GM19395 (cell line): ENCODE data around the gene ANKRD62.
"Not testable (repeated sequence)": the region's sequence is repeated elsewhere in the genome, so short reads cannot be mapped to it uniquely, and the experiment has no call there.

Source experiments
- ATAC-seq: cut with Tn5 transposase; IDR thresholded peaks from one replicate; pipeline ENCODE4 v1.9.1; 2021; ENCODE audit warnings: mild to moderate bottlenecking, moderate library complexity; ENCODE audit not compliant: unreplicated experiment

ANKRD62 gene

DNA sequence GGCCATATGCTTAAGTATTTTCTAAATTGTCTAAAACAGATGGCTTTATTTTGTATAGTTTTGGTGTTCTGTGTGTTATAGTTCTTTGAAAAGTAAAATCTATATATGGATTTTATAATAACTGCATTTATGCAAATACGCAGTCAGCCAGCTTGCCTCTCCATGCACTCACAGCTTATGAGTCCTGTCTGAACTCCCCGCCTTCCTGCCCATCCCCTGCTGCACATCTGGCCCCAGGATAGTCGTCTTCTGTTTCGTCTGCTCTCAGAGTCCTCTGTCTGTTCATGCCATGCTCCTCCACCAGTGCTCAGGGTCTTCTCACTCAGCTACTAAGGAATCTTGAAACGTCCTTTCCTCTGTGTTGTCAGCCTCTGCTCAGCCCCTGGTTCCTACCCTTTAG lies 28.2 kb upstream of the ANKRD62 start:
- ATAC-seq, result no peak

DNA sequence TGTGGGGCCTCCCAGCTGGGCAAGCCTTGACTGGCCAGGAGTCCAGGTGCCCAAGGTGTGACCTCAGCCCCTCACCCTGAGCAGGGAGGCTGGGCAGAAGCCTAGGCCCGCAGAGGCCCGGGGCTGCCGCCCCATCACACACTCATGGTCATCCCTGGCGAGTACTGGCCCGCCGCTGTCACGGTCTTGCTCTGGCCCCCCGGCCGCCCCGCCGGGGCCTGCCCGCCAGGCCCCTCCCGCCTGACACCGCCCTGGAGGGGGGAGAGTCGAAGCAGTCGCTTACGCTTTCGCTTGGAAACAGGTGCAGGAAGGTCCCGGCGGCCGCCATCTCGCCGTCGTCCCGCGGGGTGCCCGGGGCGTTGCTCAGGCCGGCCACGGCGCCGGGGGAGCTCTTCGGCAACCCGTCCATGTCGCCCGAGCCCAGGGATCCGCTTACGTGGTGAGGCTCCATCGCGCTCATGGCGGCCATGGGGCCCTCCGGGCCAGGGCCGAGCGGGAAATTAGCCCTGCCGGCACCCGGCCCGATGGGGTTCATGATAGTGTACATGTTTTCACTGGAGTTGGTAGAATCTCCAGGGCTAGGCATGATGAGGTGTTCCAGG lies 26.6 kb upstream of the ANKRD62 start:
- ATAC-seq, result no peak

DNA sequence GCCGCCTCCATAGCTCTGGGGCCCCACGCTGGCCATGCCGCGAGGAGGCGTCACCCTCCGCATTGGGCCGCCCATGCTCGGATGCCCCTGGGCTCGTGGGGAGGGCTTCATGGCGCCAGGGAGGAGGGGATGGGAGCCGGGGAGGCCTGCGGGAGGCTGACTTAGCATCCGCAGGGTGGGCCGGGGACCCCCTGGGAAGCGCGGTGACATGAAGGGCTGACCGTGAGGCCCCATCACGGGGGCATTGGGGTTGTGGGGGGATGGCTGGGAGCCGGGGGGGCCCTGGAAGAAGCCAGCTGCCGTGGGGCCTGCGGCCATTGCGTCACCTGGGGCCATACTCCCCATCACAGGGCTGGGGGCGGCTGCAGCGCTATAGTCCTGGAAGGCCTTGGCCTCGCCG lies 26.0 kb upstream of the ANKRD62 start:
- ATAC-seq, result no peak

DNA sequence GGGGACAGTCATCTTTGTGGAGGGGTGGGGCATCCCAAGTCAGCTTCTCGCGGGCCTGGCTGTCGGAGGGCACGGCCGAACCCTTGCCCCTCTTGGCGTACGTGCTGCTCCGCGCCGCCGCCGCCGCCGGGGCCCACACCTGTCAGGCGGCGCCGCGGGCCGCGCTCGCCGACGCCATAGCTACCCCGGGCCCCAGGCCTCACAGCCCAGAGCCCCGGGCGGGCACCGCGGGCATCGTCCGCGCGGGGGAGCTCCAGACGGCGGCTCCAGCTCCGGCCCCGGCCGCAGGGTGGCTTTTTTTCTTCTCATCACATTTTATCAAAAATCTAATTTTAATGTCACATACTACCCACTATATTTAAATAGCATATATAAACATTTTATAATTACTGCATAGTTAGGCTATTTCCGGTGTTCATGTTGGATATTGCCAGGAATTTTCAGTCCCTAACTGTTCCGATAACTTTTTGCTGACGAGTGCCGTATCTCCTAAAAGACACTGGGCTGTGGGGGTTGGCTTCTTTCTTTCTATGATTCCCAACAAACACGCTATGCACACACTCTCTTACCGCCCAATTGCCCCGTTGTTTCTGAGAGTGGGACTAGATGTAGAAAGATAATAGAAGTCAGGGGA lies 25.2 kb upstream of the ANKRD62 start:
- ATAC-seq, result not testable (repeated sequence)

DNA sequence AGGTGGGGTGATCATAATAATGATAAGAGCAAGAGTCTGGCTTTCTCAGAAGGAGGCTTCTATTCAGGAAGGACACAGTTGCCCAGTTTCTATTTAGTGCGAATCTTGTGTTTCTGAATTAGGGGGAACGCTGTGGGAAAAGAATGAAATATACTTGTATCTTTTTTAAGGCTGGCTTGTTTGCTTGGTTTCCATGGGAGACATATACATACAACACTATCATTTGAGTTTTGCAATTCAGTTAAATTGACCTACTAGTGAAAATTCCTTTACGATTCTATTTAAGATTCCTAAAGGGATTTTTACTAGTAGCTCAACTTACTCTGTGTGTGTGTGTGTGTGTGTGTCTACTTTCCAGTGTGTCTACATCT lies 24.7 kb upstream of the ANKRD62 start:
- no peak for ATAC-seq

DNA sequence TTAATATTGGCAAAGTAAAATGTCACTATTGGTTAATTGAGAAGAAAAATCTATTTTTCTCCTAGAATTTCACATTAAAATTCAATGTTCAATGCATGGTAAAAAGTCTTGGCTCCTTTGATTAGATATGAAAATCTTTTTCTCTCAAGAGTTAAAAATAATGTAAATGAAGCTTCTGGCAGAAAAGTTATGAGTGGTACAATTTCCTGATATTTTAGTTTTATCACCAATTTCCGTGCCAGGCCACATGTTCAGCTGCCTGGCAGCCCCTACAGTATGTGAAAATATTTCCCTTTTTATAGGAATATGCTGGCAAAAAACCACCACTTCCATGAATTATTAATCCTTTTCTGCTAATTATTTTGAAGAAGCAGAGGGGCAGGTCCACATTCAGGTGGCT lies 22.6 kb upstream of the ANKRD62 start:
- ATAC-seq, result not testable (repeated sequence)

DNA sequence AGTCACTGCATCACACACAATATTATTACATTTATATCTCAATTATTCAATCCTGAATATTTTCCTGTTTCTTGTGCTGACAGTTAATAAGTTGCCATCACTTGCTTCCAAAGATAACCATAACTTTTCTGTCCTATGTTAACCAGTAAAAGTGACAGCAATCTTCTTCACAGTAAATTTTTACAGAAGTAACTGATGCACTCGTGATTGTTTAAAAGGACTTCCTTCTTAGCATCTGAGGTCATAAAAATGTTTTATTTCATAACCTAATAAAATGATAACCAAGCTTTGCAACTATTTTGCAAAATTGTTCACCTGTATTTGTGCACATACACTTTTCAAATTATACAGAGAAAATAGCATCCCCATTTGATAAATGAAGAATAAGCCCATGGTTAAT lies 20.6 kb upstream of the ANKRD62 start:
- ATAC-seq, result no peak

DNA sequence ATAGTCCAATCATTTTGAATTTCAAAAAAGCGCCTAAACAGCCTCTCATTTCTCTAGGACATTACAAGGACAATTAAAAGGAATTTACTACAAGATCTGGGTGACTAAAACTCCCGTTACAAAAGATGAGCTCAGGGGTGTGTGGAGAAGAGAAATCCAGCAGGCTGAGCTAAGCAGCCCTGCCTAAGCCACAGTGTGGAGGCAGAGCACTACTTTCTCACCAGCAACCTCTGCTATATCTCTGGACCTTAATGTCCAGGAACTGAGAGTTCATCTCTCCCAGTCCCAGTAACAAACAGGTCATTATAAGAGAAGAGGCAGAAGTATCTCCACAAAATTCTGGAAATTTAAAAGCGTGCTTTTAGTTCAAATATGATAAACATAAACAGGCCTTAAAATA lies 18.9 kb upstream of the ANKRD62 start:
- no peak for ATAC-seq

DNA sequence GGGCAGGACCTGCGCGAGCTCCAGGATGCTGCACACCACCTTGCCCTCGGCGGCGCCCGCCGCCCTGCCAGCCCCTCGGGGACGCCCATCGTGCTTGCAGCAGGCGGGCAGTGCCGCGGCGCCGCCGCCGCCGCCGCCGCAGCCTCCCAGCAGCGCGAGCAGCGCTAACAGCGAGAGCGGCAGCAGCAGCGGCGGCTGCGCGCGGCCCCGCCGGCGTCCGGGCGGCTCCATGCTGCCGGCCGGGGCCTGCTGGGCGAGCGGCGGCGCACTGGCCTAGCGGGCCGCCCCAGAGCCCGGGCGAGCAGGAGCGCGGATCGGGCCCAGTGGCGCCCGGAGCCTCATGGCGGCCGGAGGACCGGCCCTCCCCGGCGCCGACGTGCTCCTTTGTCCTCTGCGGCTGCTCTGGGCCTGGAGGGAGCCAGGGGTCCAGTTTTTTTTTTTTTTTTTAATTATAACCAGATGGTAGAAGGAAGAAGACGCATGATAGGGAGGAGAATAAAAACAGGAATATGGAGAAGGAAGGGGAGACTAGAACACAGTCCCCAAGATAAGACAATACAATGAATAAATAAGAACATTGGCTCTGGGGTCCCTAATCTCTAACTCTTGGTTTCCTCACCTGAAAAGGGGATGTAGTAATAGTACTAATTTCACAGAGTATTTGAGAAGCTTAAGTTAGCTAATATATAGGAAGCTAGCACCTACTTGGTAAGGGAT lies 17.1 kb upstream of the ANKRD62 start:
- ATAC-seq, result no peak

DNA sequence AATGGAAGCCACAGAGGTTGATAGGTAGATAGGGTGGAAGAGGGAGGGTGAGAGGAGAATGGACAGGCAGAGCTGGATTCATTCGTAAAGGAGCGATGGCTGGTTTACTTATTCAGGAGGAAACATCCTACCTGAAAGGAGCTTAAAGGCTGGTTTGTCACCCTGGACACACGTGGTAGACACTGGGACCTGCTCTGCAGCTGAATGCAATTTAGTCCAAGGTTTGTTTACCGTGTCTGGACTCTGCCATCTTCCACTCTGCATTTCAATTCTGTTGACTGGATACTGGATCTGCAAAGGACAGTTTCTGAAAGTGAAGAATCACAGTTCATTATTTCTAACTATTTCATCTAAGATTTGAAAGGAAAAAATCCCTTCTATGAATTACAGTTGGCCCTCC lies 15.6 kb upstream of the ANKRD62 start:
- not testable (repeated sequence) for ATAC-seq

DNA sequence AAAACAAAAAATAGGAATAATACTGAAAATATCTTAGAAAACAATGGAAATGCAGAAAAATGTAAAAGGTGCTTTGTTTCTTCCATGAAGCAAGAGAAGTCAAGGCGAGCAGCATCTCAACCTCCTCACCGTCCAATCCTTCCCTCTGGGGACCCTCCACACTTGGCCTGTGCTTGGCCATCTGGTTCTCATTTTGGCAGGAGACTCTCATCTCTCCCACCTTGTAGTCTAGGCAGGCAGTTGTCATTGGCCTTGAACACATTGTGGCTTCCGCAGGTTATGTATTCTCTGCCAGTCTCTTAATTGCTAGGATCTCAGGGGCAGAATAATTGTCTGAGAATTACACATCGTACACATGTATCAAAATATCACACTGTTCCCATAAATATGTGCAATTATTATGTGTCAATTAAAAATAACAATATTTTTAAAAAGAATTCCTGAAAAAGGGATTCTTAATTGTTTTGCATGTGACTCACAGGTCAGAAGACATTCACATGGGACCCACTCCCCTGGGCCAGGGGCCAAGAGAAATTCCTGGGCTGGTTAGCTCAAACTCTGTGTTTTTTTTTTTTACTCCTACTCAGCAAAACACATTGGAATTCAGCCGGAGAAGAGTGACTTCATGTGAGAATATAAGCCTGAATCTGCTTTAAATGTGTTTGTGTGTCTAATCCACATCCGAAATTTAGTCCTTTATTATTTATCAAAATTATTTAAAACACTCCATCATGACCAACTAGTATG lies 14.0 kb upstream of the ANKRD62 start:
- ATAC-seq, result no peak

DNA sequence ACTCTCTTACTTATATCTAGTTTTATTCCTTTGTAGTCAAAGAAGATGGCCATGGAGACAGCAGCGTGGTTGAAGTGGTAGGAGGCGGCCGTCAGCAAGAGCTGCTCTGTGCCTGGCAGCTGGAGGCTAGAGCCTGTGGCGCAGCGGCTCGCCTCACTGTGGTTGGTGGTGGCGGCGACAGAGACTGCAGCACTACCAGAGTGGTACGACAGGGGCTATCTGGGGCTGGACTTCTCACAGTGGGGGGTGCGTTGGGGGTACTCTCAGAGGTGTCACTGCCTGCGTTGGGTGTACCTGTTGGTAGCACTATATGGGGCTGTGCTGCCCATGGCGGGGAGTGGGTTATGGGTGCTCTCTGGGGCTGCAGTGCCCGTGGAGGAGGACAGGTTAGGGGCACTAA lies 8.5 kb upstream of the ANKRD62 start:
- ATAC-seq, result no peak

DNA sequence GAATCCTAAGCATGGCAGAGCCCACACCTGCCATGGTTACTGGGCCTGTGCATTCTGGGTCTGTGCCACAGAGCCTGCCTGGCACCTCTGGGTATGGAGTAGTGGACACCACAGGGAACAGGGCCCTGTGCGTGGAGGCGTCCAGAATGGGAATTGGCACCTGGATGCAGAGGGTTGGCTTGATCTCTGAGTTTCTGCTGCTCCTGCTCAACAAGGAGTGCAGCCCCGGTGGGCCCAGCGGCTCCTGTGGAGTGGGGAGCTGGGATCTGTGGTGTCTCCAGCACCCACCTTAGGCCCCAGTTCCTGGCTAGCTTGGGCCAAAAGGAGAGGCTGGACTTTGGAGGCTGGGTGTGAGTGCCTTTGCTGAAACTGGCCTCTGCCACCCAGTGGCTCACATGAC lies 7.9 kb upstream of the ANKRD62 start:
- no peak for ATAC-seq

DNA sequence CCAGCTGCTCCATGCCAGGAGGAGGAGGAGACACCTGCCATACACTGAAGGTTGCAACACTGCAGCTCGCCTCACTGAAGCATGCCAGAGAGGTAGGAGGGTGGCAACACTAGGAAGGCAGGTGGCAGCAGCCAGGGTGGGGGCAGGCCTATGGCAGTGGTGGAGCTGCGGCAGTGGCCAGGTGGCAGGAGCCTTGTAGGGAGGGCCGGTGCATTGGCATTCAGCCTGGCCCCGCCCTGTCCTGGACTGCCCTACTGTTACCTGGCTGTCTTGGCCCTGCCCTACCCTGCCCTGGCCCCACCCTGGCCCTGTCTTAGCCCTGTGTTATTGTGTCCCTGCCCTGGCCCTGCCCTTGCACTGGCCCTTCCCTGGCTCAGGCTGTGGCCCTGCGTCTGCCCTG lies 7.4 kb upstream of the ANKRD62 start:
- ATAC-seq, result no peak

DNA sequence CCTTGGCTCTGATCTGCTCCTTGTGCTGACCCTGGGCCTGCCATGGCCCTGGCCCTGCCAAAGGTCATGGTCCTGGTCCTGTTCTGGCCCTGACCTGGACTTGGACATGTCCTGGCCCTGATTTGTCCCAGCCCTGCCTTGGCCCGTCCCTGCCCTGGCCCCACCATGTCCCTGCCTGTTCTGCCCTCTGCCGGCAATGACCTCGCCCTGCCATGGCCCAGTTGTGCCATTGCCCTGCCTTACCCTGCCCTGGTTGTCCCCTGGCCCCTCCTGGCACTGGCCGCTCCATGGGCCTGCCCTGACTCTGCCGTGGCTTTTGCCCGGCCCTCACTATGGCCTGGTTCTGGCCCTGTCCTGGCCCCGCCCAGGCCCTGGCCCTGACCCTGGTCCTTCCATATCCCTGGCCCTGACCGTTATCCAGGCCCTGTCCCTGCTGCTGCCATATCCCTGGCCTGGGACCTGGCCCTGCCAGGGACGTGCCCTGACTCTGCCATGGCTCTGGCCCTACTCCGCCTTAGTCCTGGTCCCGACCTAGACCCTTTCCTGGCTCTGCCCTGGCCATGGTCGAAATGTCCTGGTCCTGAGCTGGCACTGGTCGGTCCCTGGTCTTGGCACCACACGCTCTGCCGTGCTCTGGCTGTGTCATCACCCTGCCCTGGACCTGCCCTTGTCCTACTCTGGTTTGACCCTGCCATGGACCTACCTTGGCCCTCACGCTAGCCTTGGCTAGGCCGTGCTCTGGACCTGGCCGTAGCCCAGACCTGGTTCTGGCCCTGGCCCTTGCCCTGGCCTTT lies 6.8 kb upstream of the ANKRD62 start:
- ATAC-seq, result no peak

DNA sequence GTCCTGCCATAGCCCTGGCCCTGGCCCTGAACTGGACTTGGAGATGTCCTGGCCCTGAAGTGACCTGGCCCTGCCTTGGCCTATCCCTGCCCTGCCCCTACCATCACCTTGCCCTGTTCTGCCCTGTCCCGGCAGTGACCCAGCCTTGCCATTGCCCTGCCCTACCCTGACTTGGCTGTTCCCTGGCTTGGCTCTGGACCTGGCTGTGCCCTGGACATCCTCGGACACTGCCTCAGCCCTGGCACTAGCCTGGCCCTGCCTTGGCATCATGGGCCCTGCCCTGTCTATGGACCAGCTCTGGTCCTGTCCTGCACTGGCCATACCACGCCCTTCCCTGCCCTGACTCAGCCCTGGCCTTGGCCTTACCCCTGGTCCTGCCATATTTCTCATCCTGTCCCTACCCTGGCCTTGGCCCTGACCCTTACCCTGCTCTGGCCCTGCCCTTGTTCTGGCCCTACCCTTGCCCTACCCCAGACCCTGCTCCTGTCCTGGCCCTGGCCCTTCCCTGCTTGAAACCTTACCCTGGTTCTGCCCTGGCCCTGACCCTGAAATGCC lies 6.1 kb upstream of the ANKRD62 start:
- ATAC-seq, result no peak

DNA sequence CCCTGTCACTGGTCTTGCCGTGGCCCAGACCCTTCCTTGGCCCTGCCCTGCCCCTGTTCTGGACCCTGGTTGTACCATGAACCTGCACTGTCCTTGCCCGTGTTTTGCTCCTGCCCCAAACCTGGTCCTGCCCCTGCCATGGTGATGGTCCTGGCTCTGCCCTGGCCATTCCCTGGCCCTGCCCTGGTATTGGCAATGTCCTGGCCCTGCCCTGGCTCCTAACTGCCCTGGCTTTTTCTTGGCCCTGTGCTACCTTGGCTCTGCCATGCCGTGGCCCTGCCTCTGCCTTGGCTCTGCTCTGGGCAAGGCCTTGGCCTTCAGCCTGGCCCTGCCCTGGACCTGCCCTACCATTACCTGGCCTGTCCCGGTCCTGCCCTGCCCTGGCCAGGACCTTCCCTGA lies 5.5 kb upstream of the ANKRD62 start:
- no peak for ATAC-seq

DNA sequence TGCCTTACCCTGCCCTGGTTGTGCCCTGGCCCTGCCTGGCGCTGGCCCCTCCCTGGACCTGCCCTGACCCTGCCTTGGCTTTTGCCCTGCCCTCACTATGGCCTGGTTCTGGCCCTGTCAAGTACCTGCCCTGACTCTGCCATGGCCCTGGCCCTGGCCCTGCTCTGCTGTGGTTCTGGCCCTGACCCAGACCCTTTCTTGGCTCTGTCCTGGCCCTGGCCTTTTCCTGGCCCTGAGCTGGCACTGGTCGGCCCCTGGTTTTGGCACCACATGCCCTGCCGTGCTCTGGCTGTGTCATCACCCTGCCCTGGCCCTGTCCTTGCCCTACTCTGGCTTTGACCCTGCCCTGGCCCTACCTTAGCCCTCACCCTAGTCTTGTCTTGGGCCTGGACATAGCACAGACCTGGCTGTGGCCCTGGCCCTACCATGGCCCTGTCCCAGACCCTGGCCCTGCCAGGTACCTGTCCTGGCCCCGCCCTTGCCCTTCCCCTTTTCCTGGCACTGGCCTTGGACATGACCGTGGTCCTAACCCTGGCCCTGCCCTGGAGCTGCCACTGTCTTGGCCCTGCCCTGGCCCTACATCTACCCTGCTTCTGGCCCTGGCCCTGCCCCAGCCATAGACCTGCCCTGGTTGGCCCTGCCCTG lies 4.8 kb upstream of the ANKRD62 start:
- no peak for ATAC-seq

DNA sequence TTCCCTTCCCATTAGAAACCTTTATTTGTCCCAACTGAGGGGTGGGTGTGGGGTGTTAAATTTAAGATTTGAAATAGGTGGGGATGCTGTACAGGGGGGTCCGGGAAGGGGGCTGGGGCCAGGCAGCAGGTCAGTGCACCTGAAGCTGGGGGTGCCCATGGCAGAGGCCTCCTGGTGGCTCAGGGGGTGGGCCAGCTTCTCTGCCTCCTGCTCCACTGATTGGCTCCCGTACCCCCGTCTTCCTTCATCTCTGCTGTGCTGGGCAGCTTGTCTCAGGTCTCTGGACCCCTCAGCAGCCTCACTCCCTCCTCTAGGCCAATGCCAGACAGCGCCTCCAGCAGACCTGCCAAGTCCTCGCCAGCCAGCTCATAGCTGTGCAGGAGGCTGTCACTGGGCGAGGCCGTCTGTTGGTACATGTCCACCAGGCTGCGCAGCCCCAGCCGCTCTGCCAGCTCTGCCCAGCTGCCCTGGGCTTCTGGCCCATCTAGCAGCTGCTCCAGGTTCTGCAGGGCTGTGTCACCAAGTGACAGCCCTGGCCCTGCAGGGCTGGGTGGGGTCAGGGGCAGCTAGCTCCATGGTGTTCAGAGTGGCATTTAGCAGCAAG lies 2.0 kb upstream of the ANKRD62 start:
- no peak for ATAC-seq
